GM12892 (cell line): ENCODE results near the gene CCDC167.

Source experiments
- DNase-seq: peaks from one replicate; pipeline ENCODE4 v3.0.0; 2011; ENCODE audit not compliant: insufficient read length
- FAIRE-seq: peaks from 2 replicates; lab custom pipeline; 2011; peaks lifted over from hg19 to GRCh38; lab: Jason Lieb, UNC
- POLR2A ChIP-seq: IDR thresholded peaks from 2 replicates; pipeline ENCODE4 v1.6.1; 2011; ENCODE audit warnings: low read depth, low read length, control low read depth
- POLR2AphosphoS5 ChIP-seq: IDR thresholded peaks from 2 replicates; pipeline ENCODE4 v1.6.1; 2011; ENCODE audit warnings: low read depth, low read length, control low read depth
- TAF1 ChIP-seq: IDR thresholded peaks from 2 replicates; pipeline ENCODE4 v1.6.1; 2011; ENCODE audit warnings: low read depth, mild to moderate bottlenecking, control low read depth, low read length, borderline replicate concordance

The CCDC167 gene

DNA sequence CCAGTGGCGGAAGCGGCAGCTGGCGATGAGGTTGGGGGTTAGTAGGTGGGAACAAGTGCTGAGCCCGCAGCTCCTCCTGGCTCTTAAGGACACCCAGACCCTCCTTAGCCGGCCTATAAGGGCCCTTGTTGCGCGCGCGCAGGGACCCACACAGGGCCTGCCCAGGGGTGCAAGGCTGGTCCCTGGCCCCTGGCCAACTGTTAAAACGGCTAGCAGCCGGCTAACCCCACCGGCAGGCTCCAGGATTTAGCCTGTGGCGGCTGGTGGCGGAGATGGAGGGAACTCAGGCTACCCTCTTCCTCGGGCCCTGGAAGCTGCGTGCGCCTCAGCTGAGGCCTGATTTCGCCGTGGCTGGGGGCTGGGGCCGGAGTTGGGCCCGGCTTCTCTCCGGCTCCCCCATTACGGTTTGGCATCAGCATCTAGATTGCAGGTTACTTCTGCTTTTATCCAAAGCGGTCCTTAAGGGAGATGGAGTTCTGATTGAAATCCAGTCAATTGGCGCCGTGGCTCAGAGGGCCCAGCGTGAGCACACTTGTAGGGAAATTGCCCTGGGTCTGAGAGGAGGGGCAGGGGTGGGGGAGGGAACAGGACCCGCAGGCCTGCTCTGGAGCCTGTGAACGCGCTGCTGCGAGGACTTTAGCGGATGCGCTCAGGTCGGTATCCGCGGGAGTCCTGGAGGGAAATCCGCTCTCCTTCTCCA is 36.9 kb upstream of the CCDC167 start:
- no peak for TF ChIP-seq TAF1
- no peak for TF ChIP-seq POLR2A
- TF ChIP-seq POLR2AphosphoS5: no peak
- no peak for DNase-seq
- FAIRE-seq: no peak

DNA sequence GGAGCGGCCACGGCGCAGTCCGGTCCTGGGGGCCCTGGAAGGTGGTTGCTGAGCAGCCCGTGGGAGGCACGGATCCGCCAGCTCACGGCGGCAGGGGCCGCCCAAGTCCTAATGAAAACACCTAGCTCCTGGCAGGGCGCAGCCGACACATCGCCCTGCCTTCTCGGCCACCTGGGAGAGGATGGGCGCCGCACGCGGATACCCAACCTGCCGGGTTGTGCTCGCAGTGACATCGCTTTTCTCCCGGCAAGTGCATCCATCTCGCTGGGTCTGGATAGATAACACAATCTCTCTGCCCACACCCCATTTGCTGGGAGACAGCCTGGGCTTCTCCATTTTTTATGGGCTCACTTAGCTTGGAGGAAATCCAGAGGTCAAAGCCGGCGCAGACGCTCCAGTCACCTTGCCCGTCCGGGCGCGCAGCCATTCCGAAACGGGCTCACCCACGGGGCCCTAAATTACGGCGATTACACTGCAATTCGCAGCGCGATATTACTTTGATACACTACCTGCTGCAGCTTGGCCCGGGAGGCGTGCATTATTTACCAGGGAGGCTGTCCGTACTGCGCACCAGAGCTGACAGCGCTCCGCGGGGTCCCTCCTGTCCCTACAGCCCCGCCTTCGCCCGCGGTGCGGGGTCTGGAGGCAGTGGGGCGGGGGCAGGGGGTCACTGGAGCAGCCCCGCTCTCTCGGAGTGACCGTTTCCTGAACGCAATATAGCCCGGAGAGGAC is 36.2 kb upstream of the CCDC167 start:
- FAIRE-seq: peak; percentile 87
- peak; percentile 69 for DNase-seq
- no peak for TF ChIP-seq POLR2A
- TF ChIP-seq POLR2AphosphoS5: no peak
- no peak for TF ChIP-seq TAF1

- FAIRE-seq (no peak), DNase-seq (no peak)
- TF ChIP-seq TAF1 (no peak), POLR2A (no peak), POLR2AphosphoS5 (no peak)
These were observed 35.7 kb upstream of the CCDC167 start for GRCh38 chr6:37535428-37535758.

DNA sequence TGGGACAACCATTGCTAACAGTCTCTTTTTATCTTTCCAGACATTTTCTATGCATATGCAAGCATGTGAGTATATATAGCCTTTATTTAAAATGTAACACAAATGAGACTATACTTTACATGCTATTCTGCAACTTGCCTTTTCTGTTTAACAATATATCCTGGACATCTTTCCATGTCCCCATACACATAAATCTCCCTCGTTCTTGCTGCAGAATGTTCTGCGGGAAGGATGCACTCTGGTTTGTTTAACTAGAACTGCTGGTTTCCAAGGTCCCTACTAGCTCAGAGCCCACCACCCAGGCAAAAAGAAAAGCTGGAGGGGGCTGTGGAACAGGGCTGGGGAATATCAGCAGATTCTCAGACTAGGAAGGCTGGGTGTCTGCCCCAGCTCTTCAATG is 35.2 kb upstream of the CCDC167 start:
- TF ChIP-seq POLR2A: no peak
- no peak for TF ChIP-seq TAF1
- no peak for TF ChIP-seq POLR2AphosphoS5
- FAIRE-seq: no peak
- no peak for DNase-seq

DNA sequence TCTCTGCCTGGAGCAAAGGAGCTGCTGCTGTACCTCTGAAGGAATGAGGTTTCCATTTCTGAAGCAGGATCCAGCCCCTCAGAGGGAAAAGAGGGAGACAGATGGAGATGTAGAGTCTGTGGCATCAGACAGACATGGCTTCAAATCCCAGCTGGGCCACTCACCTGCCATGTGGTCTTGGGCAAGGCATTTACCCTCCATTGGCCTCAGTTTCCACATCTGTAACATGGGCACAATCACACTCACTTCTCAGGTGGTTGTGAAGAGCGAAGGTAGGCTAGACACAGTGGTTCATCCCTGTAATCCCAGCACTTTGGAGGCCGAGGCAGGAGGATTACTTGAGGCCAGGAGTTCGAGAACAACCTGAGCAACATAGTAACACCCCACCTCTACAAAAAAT is 32.4 kb upstream of the CCDC167 start:
- TF ChIP-seq TAF1 (no peak), POLR2A (no peak), POLR2AphosphoS5 (no peak)
- FAIRE-seq: no peak
- DNase-seq: no peak

- DNase-seq (no peak), FAIRE-seq (no peak)
- TF ChIP-seq TAF1 (no peak), POLR2AphosphoS5 (no peak), POLR2A (no peak)
These were observed 31.8 kb upstream of the CCDC167 start for GRCh38 chr6:37531437-37532036.

DNA sequence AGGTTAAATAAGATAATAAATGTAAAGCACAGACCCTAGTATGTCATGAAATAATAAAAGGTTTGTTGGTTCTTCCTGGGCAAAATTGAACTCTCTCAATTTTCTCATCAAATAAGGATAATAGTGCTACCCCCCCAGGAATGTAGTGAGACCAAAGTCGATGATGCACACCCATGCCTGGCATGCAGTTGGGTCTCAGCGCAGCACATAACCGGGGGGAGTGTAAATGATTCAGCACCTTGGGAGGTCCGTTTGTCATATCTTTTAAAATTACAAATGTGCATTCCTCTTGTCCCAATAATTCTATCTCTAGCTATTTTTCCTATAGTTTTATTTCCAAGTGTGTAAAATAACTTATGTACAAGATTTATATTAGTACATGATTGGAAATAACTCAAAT is 31.3 kb upstream of the CCDC167 start:
- no peak for FAIRE-seq
- TF ChIP-seq TAF1 (no peak), POLR2A (no peak), POLR2AphosphoS5 (no peak)
- DNase-seq: no peak

DNA sequence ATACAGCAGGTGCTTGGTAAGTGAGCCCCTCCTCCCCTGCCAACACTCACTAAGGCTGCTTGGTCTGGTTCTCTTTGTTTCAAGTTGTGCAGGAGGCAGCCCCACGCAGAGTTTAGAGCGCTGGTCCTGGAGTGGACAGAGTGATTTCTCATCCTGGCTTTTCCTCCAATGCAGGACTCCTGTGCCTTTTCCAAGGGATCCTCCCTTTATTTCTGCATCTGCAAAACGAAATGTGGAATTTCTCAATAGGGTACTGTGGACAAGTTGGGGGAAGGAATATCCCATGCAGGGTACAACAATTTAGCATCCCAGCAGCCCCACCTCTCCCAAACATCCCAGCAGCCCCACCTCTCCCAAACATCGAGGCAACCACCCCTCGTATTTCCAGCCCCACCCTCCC is 30.6 kb upstream of the CCDC167 start:
- no peak for FAIRE-seq
- no peak for DNase-seq
- no peak for TF ChIP-seq POLR2AphosphoS5
- TF ChIP-seq POLR2A: no peak
- no peak for TF ChIP-seq TAF1

- TF ChIP-seq POLR2AphosphoS5: no peak
- no peak for TF ChIP-seq POLR2A
- no peak for TF ChIP-seq TAF1
- no peak for FAIRE-seq
- no peak for DNase-seq
These were observed 28.8 kb upstream of the CCDC167 start for GRCh38 chr6:37528541-37528940.

DNA sequence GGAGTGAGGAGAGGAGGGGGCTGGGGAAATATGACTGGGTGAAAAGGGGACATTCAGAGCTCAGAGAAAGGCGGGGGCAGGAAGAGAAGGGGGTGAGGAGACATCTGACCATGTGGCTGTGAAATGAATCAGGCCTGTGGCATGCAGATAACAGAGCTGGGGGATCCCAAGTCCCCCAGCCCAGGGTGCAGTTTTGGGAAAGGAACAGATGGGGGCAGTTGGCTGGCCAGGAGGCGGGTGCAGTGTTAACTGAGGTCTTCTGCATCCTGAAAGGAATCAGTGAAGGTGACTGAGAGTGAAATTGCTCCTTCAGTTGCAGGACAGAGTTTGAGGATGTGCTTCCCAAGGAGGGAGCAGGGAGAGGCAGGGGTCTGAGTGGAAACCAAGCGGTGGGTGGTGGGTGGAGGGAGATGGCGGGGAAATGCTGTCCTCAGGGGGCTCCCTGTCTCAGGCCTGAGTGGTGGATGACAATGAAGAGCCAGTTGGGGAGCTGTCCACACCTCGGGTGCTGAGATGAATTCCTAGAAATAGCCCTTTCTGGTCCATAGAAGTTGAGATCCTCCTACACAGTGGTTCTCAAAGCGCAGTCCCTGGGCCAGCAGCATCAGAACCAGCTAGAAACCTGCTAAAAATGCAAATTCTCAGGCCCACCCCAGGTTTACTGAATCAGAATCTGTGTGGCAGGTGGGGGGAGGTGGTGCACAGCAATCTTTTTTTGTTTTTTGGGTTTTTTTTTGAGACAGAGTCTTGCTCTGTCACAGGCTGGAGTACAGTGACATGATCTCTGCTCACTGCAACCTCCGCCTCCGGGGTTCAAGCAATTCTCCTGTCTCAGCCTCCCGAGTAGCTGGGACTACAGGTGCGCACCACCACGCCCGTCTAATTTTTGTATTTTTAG is 26.0 kb upstream of the CCDC167 start:
- TF ChIP-seq TAF1: no peak
- no peak for TF ChIP-seq POLR2A
- TF ChIP-seq POLR2AphosphoS5: no peak
- no peak for FAIRE-seq
- no peak for DNase-seq

DNA sequence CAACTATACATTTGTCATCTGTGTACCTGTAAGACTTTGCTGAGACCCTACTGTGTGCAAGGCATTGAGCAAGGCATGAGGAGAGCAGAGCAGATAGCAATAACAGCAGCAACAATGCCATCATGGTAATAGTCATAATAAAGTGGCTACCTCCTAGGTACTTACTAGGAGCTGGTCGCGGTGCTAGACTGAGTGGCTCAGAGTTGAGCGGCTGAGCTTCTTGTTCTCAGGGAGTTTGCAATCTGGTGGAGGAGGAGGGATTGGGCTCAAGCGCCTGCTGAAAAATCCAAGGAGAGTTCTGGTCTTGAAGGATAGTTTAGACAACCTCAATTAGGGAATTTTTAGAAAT is 25.3 kb upstream of the CCDC167 start:
- FAIRE-seq (no peak), DNase-seq (no peak)
- TF ChIP-seq POLR2A: no peak
- TF ChIP-seq TAF1: no peak
- no peak for TF ChIP-seq POLR2AphosphoS5
